ENCODE results near the gene RNASE12. TPM values are rescaled to one million over a fixed set of nuclear protein-coding genes. Genes with fewer than 3 reads are reported as not detected.

Gene RNASE12
- polyA plus RNA-seq, 1 donor from 2014 or later: not detected

DNA sequence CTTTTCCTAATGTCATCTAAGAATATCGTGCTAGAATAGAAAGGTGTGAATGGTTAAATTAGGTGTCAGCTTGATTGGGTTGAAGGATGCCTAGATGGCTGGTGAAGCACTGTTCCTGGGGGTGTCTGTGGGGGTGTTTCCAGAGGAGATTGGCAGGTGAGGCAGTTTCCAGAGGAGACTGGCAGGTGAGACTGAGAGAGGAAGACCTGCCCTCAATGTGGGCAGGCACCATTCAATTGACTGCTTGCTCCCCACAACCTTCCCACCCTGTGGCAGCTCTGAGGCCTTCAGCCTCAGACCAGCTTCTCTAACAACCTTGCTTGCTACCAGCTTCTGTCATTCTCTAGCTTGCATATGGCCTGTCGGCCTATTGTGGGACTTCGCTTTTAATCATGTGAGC, 39.6 kb downstream of the RNASE12 start:
- Histone ChIP-seq H3K4me2 (ENCODE audit: low read length) (no peak overlapping the region), H3K27me3 (ENCODE audit: insufficient read depth, low read depth, low read length) (no peaks in the 10 kb centered on the region), H3K36me3 (ENCODE audit: insufficient read depth, low read length) (no peaks in the 10 kb centered on the region), H3K27ac (ENCODE audit: low read length) (no peak overlapping the region), H3K9me3 (ENCODE audit: low read length) (no peaks in the 10 kb centered on the region), H3K9ac (ENCODE audit: low read length) (no peak overlapping the region), H3K9me2 (ENCODE audit: insufficient read depth, low read length) (no peaks in the 10 kb centered on the region), H2AFZ (ENCODE audit: low read depth, low read length) (no peak overlapping the region), H4K20me1 (ENCODE audit: insufficient read depth) (no peaks in the 10 kb centered on the region), H3F3A (ENCODE audit: insufficient read depth, low read length, poor library complexity, severe bottlenecking) (no peaks in the 10 kb centered on the region), H3K79me2 (replicated peaks; ENCODE audit: insufficient read depth, low read length) (no peaks in the 10 kb centered on the region), H3K4me3 (ENCODE audit: low read length) (no peak overlapping the region)
- no peak for TF ChIP-seq MXI1 (conservative IDR thresholded peaks at IDR 0.05; ENCODE audit: poor library complexity, severe bottlenecking)
- TF ChIP-seq POLR2AphosphoS5 (IDR thresholded peaks at IDR 0.05): no peak
- no peak for TF ChIP-seq CTCF (IDR thresholded peaks at IDR 0.05; ENCODE audit: poor library complexity, severe bottlenecking)
- TF ChIP-seq SMC3 (conservative IDR thresholded peaks at IDR 0.05; ENCODE audit: poor library complexity): no peak
- no peak for TF ChIP-seq EP300 (conservative IDR thresholded peaks at IDR 0.05; ENCODE audit: poor library complexity, severe bottlenecking)
- TF ChIP-seq REST (IDR thresholded peaks at IDR 0.05; ENCODE audit: borderline replicate concordance): no peak
- TF ChIP-seq TAF1 (IDR thresholded peaks at IDR 0.05; ENCODE audit: low read depth): no peak
- TF ChIP-seq EZH2 (IDR thresholded peaks at IDR 0.05; ENCODE audit: borderline replicate concordance, insufficient read depth, low read length, poor library complexity, severe bottlenecking): no peak
- TF ChIP-seq RAD21 (conservative IDR thresholded peaks at IDR 0.05): no peak

GRCh38 chr14:20550926-20551325, 40.2 kb downstream of the RNASE12 start:
- Histone ChIP-seq H4K20me1 (ENCODE audit: insufficient read depth) (no peaks in the 10 kb centered on the region), H3K4me3 (ENCODE audit: low read length) (no peak overlapping the region), H3K79me2 (replicated peaks; ENCODE audit: insufficient read depth, low read length) (no peaks in the 10 kb centered on the region), H3F3A (ENCODE audit: insufficient read depth, low read length, poor library complexity, severe bottlenecking) (no peaks in the 10 kb centered on the region), H3K9me3 (ENCODE audit: low read length) (no peaks in the 10 kb centered on the region), H3K9ac (ENCODE audit: low read length) (no peak overlapping the region), H3K9me2 (ENCODE audit: insufficient read depth, low read length) (no peaks in the 10 kb centered on the region), H3K36me3 (ENCODE audit: insufficient read depth, low read length) (no peaks in the 10 kb centered on the region), H2AFZ (ENCODE audit: low read depth, low read length) (no peak overlapping the region), H3K4me2 (ENCODE audit: low read length) (no peak overlapping the region), H3K27ac (ENCODE audit: low read length) (no peak overlapping the region), H3K27me3 (ENCODE audit: insufficient read depth, low read depth, low read length) (no peaks in the 10 kb centered on the region)
- TF ChIP-seq RAD21 (conservative IDR thresholded peaks at IDR 0.05) (no peak), CTCF (IDR thresholded peaks at IDR 0.05; ENCODE audit: poor library complexity, severe bottlenecking) (no peak), TAF1 (IDR thresholded peaks at IDR 0.05; ENCODE audit: low read depth) (no peak), MXI1 (conservative IDR thresholded peaks at IDR 0.05; ENCODE audit: poor library complexity, severe bottlenecking) (no peak), SMC3 (conservative IDR thresholded peaks at IDR 0.05; ENCODE audit: poor library complexity) (no peak)
